ENCODE measurements around the gene SLC41A3. TPM values are rescaled to one million over a fixed set of nuclear protein-coding genes. Genes with fewer than 3 reads are reported as not detected.
"Not testable (repeated sequence)": the region's sequence is repeated elsewhere in the genome, so short reads cannot be mapped to it uniquely, and the experiment has no call there.

SLC41A3 gene
- total RNA-seq, 1 experiment from 2014 or later = 30.8 TPM

GRCh38 chr3:126050626-126051025 lies 33.3 kb downstream of the SLC41A3 start:
- peak; percentile 15 for DNase-seq
- Histone ChIP-seq H3K36me3 (replicated peaks; ENCODE audit: control insufficient read depth, insufficient read depth, low read length) (no peaks in the 10 kb centered on the region), H3K27me3 (ENCODE audit: control insufficient read depth, insufficient read depth, low read length) (no peaks in the 10 kb centered on the region), H3K4me3 (ENCODE audit: insufficient read depth, low read depth, low read length) (no peak overlapping the region)

- Histone ChIP-seq H3K36me3 (replicated peaks; ENCODE audit: control insufficient read depth, insufficient read depth, low read length) (no peaks in the 10 kb centered on the region), H3K27me3 (ENCODE audit: control insufficient read depth, insufficient read depth, low read length) (no peaks in the 10 kb centered on the region), H3K4me3 (ENCODE audit: insufficient read depth, low read depth, low read length) (no peak overlapping the region)
- DNase-seq = peak; percentile 16
These were observed 33.9 kb downstream of the SLC41A3 start for GRCh38 chr3:126050050-126050392.

GRCh38 chr3:126049289-126050049 lies 34.5 kb downstream of the SLC41A3 start:
- Histone ChIP-seq H3K4me3 (ENCODE audit: insufficient read depth, low read depth, low read length) (no peak overlapping the region), H3K36me3 (replicated peaks; ENCODE audit: control insufficient read depth, insufficient read depth, low read length) (no peaks in the 10 kb centered on the region), H3K27me3 (ENCODE audit: control insufficient read depth, insufficient read depth, low read length) (no peaks in the 10 kb centered on the region)
- DNase-seq = no peak

- Histone ChIP-seq H3K27me3 (ENCODE audit: control insufficient read depth, insufficient read depth, low read length) (no peaks in the 10 kb centered on the region), H3K4me3 (ENCODE audit: insufficient read depth, low read depth, low read length) (no peak overlapping the region), H3K36me3 (replicated peaks; ENCODE audit: control insufficient read depth, insufficient read depth, low read length) (no peaks in the 10 kb centered on the region)
- DNase-seq = no peak
These were observed 43.5 kb downstream of the SLC41A3 start for GRCh38 chr3:126040386-126040785.

GRCh38 chr3:126039870-126040269 lies 44.1 kb downstream of the SLC41A3 start:
- Histone ChIP-seq H3K27me3 (ENCODE audit: control insufficient read depth, insufficient read depth, low read length) (no peaks in the 10 kb centered on the region), H3K4me3 (ENCODE audit: insufficient read depth, low read depth, low read length) (no peak overlapping the region), H3K36me3 (replicated peaks; ENCODE audit: control insufficient read depth, insufficient read depth, low read length) (no peaks in the 10 kb centered on the region)
- DNase-seq = no peak

- H3K4me3 ChIP-seq (ENCODE audit: insufficient read depth, low read depth, low read length); H3K36me3 ChIP-seq (replicated peaks; ENCODE audit: control insufficient read depth, insufficient read depth, low read length); H3K27me3 ChIP-seq (ENCODE audit: control insufficient read depth, insufficient read depth, low read length); DNase-seq: not testable (repeated sequence)
These were observed 45.1 kb downstream of the SLC41A3 start for GRCh38 chr3:126038791-126039190.

GRCh38 chr3:126036056-126036549 lies 47.8 kb downstream of the SLC41A3 start:
- Histone ChIP-seq H3K27me3 (ENCODE audit: control insufficient read depth, insufficient read depth, low read length) (no peaks in the 10 kb centered on the region), H3K4me3 (ENCODE audit: insufficient read depth, low read depth, low read length) (no peak overlapping the region), H3K36me3 (replicated peaks; ENCODE audit: control insufficient read depth, insufficient read depth, low read length) (no peaks in the 10 kb centered on the region)
- no peak for DNase-seq

GRCh38 chr3:126035362-126036050 lies 48.4 kb downstream of the SLC41A3 start:
- no peaks in the 10 kb centered on the region for H3K36me3 ChIP-seq (replicated peaks; ENCODE audit: control insufficient read depth, insufficient read depth, low read length)
- H3K4me3 ChIP-seq (ENCODE audit: insufficient read depth, low read depth, low read length) = no peak overlapping the region
- no peak for DNase-seq

GRCh38 chr3:126034481-126035361 lies 49.2 kb downstream of the SLC41A3 start:
- DNase-seq = no peak
- no peak overlapping the region for H3K4me3 ChIP-seq (ENCODE audit: insufficient read depth, low read depth, low read length)
- H3K27me3 ChIP-seq (ENCODE audit: control insufficient read depth, insufficient read depth, low read length) = no peaks in the 10 kb centered on the region
- H3K36me3 ChIP-seq (replicated peaks; ENCODE audit: control insufficient read depth, insufficient read depth, low read length) = no peaks in the 10 kb centered on the region

More at GRCh38 chr3:126035362-126036050, 48.4 kb downstream of the SLC41A3 start:
- H3K27me3 ChIP-seq (ENCODE audit: control insufficient read depth, insufficient read depth, low read length) = no peaks in the 10 kb centered on the region

GRCh38 chr3:126033765-126034164 lies 50.2 kb downstream of the SLC41A3 start:
- no peaks in the 10 kb centered on the region for H3K27me3 ChIP-seq (ENCODE audit: control insufficient read depth, insufficient read depth, low read length)
- DNase-seq = no peak
- no peak overlapping the region for H3K4me3 ChIP-seq (ENCODE audit: insufficient read depth, low read depth, low read length)
- H3K36me3 ChIP-seq (replicated peaks; ENCODE audit: control insufficient read depth, insufficient read depth, low read length) = no peaks in the 10 kb centered on the region

- H3K4me3 ChIP-seq (ENCODE audit: insufficient read depth, low read depth, low read length) = no peak overlapping the region
- no peaks in the 10 kb centered on the region for H3K36me3 ChIP-seq (replicated peaks; ENCODE audit: control insufficient read depth, insufficient read depth, low read length)
- DNase-seq = no peak
- no peaks in the 10 kb centered on the region for H3K27me3 ChIP-seq (ENCODE audit: control insufficient read depth, insufficient read depth, low read length)
These were observed 50.7 kb downstream of the SLC41A3 start for GRCh38 chr3:126033051-126033745.

GRCh38 chr3:126031981-126032471 lies 51.9 kb downstream of the SLC41A3 start:
- H3K36me3 ChIP-seq (replicated peaks; ENCODE audit: control insufficient read depth, insufficient read depth, low read length) = no peaks in the 10 kb centered on the region
- H3K27me3 ChIP-seq (ENCODE audit: control insufficient read depth, insufficient read depth, low read length) = no peaks in the 10 kb centered on the region
- DNase-seq = no peak
- H3K4me3 ChIP-seq (ENCODE audit: insufficient read depth, low read depth, low read length) = no peak overlapping the region

GRCh38 chr3:126030455-126030854 lies 53.5 kb downstream of the SLC41A3 start:
- Histone ChIP-seq H3K36me3 (replicated peaks; ENCODE audit: control insufficient read depth, insufficient read depth, low read length) (no peaks in the 10 kb centered on the region), H3K27me3 (ENCODE audit: control insufficient read depth, insufficient read depth, low read length) (no peaks in the 10 kb centered on the region), H3K4me3 (ENCODE audit: insufficient read depth, low read depth, low read length) (no peak overlapping the region)
- DNase-seq = no peak

GRCh38 chr3:126029241-126029640 lies 54.7 kb downstream of the SLC41A3 start:
- H3K36me3 ChIP-seq (replicated peaks; ENCODE audit: control insufficient read depth, insufficient read depth, low read length) = no peaks in the 10 kb centered on the region; the same call in 1 of the 2 replicates
- no peak for DNase-seq
- no peaks in the 10 kb centered on the region for H3K27me3 ChIP-seq (ENCODE audit: control insufficient read depth, insufficient read depth, low read length)
- no peak overlapping the region for H3K4me3 ChIP-seq (ENCODE audit: insufficient read depth, low read depth, low read length)

All from H7 (cell line).